ENCODE results near the gene ANO7.

ANO7 gene

GRCh38 chr2:241228860-241229516 is 40.5 kb downstream of the ANO7 start:
- no peak for FAIRE-seq

GRCh38 chr2:241229563-241230401 is 41.3 kb downstream of the ANO7 start:
- FAIRE-seq = no peak

- no peak for FAIRE-seq
Measured at GRCh38 chr2:241230435-241230834, 42.0 kb downstream of the ANO7 start.

DNA sequence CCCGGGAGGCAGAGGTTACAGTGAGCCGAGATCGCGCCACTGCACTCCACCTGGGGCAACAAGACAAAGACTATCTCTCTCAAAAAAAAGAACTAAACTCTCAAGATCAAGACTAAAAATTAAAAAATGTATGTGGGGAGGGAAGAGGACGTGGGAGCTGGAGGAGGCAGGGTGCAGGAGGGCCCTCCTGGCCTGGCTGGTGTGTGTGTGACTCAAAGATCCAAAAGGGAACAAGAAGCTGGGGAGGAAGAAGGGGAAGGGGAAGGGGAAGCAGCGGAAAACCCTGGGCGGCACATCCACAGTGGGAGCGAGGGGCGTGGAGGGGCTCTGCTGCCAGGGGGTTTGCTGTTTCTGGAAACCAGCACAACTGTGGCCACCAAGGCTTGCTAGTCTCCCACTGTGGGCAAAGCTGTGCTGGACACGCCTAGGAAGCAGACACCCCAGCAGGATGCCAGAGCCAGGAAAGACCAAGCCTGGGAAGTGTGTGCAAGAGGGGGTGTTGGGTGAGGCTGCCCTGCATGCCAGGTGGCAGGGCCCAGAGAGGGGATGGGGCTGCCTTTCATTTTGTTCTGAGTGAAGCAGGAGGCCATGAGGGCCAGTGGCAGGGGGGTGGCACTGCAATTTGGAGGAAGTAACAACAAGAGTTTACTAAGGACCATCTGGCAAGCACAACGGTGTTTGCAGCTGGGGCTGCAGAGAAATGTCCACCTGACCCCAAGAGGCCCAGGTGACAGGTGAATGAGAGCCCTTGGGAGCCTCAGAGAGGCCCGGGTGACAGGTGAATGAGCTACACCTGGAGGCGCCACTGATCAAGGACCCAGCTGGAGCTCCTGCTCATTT is 44.5 kb downstream of the ANO7 start:
- FAIRE-seq = no peak

GRCh38 chr2:241234066-241234790 is 45.8 kb downstream of the ANO7 start:
- no peak for FAIRE-seq

DNA sequence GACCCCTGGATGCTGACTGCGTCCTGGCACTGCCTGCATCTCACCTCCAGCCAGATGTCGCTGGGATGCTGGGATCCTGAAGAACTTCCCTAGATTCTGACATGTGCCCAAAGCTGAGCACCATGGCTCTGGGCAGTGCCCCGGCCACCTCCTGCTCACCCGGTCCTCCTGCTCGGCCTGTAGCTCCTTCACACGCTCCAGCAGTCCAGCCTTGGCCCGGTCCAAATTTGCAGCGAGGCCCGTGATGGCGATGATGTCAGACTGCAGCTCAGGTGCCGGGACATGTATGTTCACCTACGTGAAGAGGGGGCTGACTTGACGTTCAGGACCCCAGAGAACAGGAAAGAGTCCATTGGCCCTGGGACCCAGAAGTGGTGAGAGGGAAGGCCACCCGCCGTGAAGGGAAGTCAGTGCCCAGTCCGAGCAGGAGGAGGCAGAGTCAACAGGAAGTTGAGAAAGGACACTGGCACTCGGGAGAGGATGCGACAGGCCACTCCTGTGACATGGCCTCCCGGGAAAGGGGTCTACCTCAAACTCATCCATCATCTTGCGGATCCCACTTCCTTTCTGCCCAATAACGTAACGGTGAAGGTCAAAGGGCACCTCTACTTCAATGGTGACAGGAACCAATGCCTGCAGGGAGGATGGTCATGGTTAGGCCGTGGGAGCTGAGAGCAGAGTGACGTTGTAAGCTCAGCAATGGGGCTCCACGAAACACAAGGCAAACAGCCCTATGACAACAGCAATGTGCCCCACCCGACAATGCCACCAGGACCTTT is 46.7 kb downstream of the ANO7 start:
- FAIRE-seq = no peak

DNA sequence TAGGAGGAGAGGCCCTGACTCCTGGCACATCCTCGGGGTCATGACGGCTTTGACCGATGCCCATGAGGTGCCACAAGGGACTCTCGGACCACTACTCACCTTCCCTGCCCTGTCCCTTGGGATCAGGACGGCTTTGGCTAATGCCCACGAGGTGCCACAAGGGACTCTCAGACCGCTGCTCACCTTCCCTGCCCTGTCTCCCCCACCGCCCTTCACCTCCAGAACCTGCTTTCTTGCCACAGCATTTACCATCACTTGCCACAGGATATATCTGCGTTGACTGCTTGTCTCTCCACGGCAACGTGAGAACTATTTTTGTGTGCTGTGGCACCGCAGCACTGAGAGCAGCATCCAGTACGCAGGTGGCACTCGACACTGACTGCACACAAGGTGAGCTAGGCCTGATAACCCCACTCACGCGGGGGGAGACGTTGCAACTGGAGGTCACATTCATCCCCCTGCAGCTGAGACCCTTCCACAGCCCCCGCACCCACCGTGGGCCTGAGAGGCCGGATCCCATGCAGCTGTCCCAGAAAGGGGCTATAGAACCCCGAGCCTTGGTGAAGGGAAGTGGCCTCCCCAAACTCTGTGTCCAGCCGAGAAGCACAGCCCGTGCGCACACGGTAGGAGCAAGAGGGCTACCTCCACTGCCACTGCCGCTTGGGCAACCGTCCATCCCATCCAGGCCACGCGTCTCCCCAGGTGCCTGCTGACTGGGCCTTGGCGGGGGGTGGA is 47.5 kb downstream of the ANO7 start:
- no peak for FAIRE-seq

DNA sequence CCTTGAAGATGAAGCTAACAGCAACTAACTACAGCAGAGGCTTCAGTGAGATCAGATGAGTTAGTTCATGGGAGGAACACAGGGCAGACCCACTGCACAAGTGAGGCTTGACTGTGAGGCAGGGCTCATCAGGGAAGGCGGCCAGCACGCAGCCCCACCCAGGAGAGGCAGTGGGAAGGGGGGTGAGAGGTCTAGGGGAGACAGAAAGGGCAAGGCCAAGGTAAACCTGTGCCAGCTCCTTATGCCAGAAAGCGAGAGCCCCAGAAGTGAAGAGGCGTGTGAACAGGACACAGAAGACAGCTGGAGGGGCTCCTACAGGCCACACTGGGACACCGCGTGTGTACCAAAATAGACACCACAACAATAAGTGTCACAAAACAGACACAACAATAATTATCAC is 48.6 kb downstream of the ANO7 start:
- FAIRE-seq = no peak

GRCh38 chr2:241237949-241238371 is 49.5 kb downstream of the ANO7 start:
- no peak for FAIRE-seq

DNA sequence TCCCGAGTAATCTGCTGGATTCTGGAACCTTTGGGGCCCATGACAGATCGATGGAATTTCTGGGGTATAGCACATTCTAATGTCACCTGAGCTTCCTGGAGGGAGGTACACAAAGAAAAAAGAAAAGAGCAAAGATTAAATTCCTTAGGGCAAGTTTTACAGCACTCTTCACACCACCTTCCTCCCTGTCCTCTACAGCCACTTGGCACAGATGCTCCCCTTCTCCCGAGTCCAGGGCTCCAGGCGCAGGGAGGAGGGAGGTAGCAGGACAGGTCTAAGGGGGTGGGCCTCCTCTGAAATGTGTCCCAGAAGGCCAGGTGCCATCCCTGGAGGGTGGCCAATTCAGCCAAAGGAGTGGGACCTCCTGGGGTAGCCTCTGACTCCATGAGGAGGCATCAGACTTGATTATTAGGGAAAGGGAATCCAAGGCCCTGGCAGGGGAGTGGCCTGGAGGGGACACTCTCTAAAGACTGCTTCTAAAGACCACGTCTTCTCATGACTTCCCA is 50.3 kb downstream of the ANO7 start:
- no peak for FAIRE-seq

DNA sequence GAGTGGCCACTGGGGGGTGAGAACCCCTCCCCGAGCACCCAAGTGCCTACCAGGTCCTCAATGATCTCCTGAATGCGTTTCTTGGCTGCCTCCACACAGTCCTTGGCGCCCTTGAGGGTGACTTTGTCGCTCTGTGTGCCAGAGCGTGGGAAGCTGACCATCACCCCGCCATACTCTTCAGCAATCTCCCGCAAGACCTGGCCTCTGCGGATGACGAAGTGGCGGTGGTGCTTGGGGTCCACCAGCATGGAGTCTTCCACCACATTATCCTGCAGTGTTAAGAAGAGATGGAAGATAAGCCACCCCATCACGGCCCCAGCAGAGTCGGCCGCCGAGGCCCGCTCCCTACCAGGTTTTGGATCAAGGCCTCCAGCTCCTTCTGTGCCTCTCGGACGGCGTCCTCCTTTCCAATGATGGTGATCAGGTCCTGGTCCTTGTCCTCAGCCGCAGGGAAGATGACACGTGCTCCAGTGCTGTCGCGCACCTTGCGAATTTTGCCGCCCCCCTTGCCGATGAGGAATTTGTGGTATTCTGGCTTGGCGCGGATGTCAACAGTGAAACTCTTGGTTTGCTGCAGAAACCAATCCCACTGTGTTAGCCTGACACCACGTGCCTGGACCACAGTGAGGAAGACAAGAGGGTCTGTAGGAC is 51.2 kb downstream of the ANO7 start:
- no peak for FAIRE-seq

GRCh38 chr2:241240320-241241004 is 52.0 kb downstream of the ANO7 start:
- FAIRE-seq = no peak

DNA sequence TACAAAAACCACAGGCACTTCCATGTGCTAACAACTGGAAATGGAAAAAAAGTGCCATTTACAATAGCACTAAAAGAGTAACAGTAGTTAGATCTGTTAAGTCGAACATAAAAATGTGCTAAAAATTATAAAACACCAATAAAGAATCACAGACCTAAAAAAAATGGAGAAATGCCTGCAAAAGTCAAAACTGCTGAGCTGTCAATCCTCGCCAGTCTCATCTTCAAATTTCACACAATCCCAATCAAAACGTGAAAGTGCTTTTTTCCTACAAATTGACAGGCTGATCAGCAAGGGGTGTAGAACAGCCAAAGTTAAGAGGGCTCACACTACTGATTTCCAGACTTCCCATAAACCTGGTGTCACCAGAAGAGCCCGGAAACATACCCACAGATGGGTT is 53.2 kb downstream of the ANO7 start:
- no peak for FAIRE-seq

DNA sequence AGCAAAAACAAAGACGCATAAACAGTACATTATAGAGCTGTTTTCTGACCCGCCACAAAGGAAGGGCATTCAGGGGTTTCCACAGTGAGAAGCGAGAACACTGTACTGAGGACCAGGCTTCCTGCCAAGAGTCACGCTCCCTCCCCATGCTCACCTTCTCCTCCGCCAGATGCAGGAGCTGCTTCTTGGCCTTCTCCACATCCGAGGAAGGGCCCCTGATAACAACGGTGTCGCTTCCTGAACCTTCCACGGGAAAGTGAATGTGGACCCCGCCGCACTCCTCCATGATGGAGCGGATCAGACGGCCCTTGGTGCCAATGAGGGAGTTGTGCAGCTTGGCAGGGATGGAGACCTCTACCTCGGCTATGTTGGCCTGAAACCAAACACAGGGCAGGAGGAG is 53.8 kb downstream of the ANO7 start:
- no peak for FAIRE-seq

GRCh38 chr2:241244368-241244767 is 55.9 kb downstream of the ANO7 start:
- no peak for FAIRE-seq

GRCh38 chr2:241248289-241248688 is 59.8 kb downstream of the ANO7 start:
- no peak for FAIRE-seq

DNA sequence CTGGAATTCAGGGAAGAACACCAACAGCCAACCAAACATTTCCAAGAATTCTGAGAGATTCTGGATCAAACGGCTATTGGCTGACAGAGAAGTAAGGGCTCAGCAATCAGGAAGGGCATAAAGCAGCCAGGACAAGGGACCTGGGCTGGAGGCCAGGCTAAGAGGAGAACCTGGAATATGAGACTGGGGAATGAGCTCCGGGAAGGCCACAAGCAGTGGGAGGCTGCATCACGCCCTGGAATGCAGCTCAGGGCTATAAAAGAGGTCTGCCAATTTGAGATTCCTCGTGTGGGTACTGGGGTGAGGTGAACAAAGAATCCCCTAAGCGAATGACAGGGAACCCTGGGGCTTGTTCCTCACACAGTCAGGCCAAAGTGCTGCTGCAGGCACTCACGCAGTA is 60.4 kb downstream of the ANO7 start:
- FAIRE-seq = no peak

- FAIRE-seq = no peak
Measured at GRCh38 chr2:241249654-241250053, 61.2 kb downstream of the ANO7 start.

GRCh38 chr2:241252778-241253475 is 64.5 kb downstream of the ANO7 start:
- no peak for FAIRE-seq
